ENCODE measurements around the gene SLC5A9.
A peak's percentile ranks its signal among the peaks of the same experiment; 100 is the strongest.
"Not testable (repeated sequence)": the region's sequence is repeated elsewhere in the genome, so short reads cannot be mapped to it uniquely, and the experiment has no call there.

Gene SLC5A9

GRCh38 chr1:48202030-48202752, 20.3 kb upstream of the SLC5A9 start:
- Mint-ChIP-seq H3K27me3 (peaks cover 12% of the 10 kb centered on the region), H3K9me3 (no peaks in the 10 kb centered on the region)
- no peak for ATAC-seq (replicated peaks; ENCODE audit: extremely low read depth, poor library complexity, severe bottlenecking)

DNA sequence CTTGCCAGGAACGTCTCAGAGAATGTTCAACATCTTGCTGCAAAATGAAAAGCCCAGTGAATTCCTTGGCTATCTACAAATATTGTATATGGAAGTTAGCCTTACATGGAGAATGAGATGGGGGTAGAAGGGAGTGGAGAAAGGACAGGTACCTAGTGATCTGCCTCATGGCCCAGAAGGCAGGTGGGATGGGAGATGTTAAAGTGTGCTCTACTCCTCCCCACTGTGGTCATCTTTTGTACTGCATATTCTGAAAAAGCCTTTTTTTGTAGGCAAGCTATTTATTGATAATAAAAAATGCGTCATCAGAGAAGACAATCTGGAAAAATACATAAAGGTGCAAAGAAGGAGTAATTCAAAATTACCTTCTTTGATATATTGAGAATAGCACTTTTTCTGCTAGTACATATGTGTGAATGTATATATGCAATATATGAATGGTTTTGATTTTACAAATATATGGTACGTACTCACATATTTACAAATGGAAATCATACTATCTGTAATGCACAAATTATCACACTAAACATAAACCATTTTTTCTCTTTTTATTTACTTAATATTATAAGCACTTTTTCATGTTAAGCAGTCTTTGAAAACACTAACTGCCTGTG, 19.1 kb upstream of the SLC5A9 start:
- no peak for ATAC-seq (replicated peaks; ENCODE audit: extremely low read depth, poor library complexity, severe bottlenecking)
- Mint-ChIP-seq H3K27me3 (peaks cover 12% of the 10 kb centered on the region), H3K4me1 (no peaks in the 10 kb centered on the region), H3K27ac (ENCODE audit: low read depth) (no peak overlapping the region), H3K4me3 (no peak overlapping the region), H3K9me3 (no peaks in the 10 kb centered on the region), H3K36me3 (ENCODE audit: insufficient read depth) (no peaks in the 10 kb centered on the region)
- DNase-seq (ENCODE audit: low spot score in 2 of 2), result no peak

More at GRCh38 chr1:48202030-48202752, 20.3 kb upstream of the SLC5A9 start:
- H3K36me3 Mint-ChIP-seq (ENCODE audit: insufficient read depth), result no peaks in the 10 kb centered on the region
- DNase-seq (ENCODE audit: low spot score in 2 of 2), result peak in 1 of 2 donors; percentile 16
- H3K4me1 Mint-ChIP-seq, result no peaks in the 10 kb centered on the region
- H3K27ac Mint-ChIP-seq (ENCODE audit: low read depth), result no peak overlapping the region
- H3K4me3 Mint-ChIP-seq, result no peak overlapping the region

- no peaks in the 10 kb centered on the region for H3K9me3 Mint-ChIP-seq
- ATAC-seq (replicated peaks; ENCODE audit: extremely low read depth, poor library complexity, severe bottlenecking), result no peak
- no peak overlapping the region for H3K4me3 Mint-ChIP-seq
- no peaks in the 10 kb centered on the region for H3K4me1 Mint-ChIP-seq
- DNase-seq (ENCODE audit: low spot score in 2 of 2), result no peak
- H3K27me3 Mint-ChIP-seq, result peaks cover 12% of the 10 kb centered on the region
- H3K36me3 Mint-ChIP-seq (ENCODE audit: insufficient read depth), result no peaks in the 10 kb centered on the region
- no peak overlapping the region for H3K27ac Mint-ChIP-seq (ENCODE audit: low read depth)
Measured at GRCh38 chr1:48205522-48205921, 17.0 kb upstream of the SLC5A9 start.

DNA sequence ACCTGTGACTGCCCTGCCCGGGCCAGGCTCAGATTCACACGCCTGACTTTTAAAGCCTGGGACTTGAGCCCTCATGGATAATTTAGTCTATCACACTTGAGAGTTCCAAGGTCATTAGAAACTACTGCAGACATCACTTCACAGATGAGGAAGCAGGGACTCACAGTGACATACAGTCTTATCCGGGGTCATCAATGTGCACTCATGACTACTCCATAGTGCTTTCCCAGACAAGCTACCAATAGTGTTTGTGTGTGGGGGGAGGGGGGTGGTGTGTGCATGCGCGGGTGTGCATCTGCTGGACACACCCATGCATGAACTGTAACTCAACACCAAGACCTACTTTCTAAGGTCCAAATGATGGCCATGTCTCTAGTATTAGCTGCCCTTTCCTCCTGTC, 16.1 kb upstream of the SLC5A9 start:
- Mint-ChIP-seq H3K36me3 (ENCODE audit: insufficient read depth) (no peaks in the 10 kb centered on the region), H3K4me1 (no peaks in the 10 kb centered on the region), H3K27me3 (peaks cover 8% of the 10 kb centered on the region), H3K27ac (ENCODE audit: low read depth) (no peak overlapping the region), H3K9me3 (no peaks in the 10 kb centered on the region), H3K4me3 (no peak overlapping the region)
- ATAC-seq (replicated peaks; ENCODE audit: extremely low read depth, poor library complexity, severe bottlenecking) (no peak), DNase-seq (ENCODE audit: low spot score in 2 of 2) (no peak)

DNA sequence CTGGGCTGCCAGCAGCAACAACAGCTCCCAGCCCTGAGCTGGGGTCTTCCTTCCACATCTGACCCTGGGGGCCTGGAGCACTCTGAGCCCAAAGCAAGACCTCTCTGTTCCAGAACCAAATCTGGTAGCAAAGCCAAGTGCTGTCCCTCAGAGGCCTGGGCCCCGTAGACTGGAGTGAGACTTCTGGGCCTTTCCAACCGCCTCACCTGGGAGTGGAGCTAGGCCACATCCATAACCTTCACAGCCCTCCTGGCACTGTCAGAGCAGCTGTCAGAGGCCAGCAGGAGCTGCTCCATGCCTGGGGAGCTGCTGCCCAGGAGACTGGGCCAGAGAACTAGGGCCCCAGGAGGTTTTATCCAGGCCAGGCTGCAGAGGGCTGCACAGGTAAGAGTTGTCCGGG, 15.4 kb upstream of the SLC5A9 start:
- Mint-ChIP-seq H3K36me3 (ENCODE audit: insufficient read depth) (no peaks in the 10 kb centered on the region), H3K4me3 (no peak overlapping the region), H3K27ac (ENCODE audit: low read depth) (no peak overlapping the region), H3K9me3 (no peaks in the 10 kb centered on the region), H3K27me3 (peaks cover 11% of the 10 kb centered on the region), H3K4me1 (no peaks in the 10 kb centered on the region)
- ATAC-seq (replicated peaks; ENCODE audit: extremely low read depth, poor library complexity, severe bottlenecking) (no peak), DNase-seq (ENCODE audit: low spot score in 2 of 2) (no peak)

DNA sequence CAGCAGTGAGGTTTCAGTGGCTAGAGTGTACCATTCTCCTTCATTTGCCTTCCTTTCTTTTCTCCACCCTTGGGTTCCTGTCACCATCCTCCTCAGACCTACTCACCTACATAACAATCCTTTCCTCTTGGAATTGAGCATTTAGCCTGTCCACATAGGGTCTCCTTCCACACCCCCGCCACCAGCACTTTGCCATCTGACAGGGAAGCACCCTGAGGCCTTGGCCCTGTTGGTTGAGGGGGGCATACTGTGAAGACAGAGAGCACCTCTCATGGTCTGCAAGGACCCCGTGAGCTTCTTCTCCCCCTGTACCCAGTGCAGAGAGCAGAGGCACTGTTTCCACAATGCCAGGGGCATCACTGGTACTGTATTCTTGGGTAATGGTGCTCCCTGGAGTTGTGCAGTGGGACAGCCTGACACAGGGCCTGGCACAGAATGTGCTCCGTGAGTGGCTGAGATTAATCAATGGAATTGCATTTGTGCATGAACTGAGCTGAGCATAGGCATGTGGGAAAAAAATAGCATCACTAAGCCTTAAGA, 14.9 kb upstream of the SLC5A9 start:
- Mint-ChIP-seq H3K36me3 (ENCODE audit: insufficient read depth) (no peaks in the 10 kb centered on the region), H3K4me3 (no peak overlapping the region), H3K27me3 (peaks cover 16% of the 10 kb centered on the region), H3K4me1 (no peaks in the 10 kb centered on the region), H3K9me3 (no peaks in the 10 kb centered on the region), H3K27ac (ENCODE audit: low read depth) (no peak overlapping the region)
- ATAC-seq (replicated peaks; ENCODE audit: extremely low read depth, poor library complexity, severe bottlenecking) (no peak), DNase-seq (ENCODE audit: low spot score in 2 of 2) (no peak)

GRCh38 chr1:48208251-48208650, 14.3 kb upstream of the SLC5A9 start:
- no peaks in the 10 kb centered on the region for H3K36me3 Mint-ChIP-seq (ENCODE audit: insufficient read depth)
- H3K9me3 Mint-ChIP-seq, result no peaks in the 10 kb centered on the region
- ATAC-seq (replicated peaks; ENCODE audit: extremely low read depth, poor library complexity, severe bottlenecking) (no peak), DNase-seq (ENCODE audit: low spot score in 2 of 2) (no peak)
- H3K4me1 Mint-ChIP-seq, result no peaks in the 10 kb centered on the region
- no peak overlapping the region for H3K4me3 Mint-ChIP-seq
- H3K27me3 Mint-ChIP-seq, result peaks cover 23% of the 10 kb centered on the region
- no peak overlapping the region for H3K27ac Mint-ChIP-seq (ENCODE audit: low read depth)

DNA sequence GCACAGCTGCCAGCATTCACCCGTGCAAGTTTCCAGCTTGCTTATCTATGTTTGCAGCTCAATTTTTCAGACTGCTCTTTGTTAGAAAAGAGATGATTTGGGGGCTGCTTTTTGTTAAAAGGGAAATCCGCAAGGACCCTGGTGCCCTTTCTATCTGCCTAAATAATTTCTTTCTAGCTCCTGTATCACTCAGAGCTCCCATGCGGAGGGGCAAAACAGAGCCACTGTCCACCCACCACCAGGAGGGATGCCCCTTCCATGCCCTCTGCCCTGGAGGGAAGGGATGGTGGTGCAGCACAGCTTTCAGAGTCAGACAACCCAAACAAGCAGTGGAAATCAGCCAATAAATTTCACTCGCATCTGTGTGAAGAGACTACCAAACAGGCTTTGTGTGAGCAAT, 13.9 kb upstream of the SLC5A9 start:
- no peak overlapping the region for H3K4me3 Mint-ChIP-seq
- DNase-seq (ENCODE audit: low spot score in 2 of 2) (no peak), ATAC-seq (replicated peaks; ENCODE audit: extremely low read depth, poor library complexity, severe bottlenecking) (no peak)
- no peaks in the 10 kb centered on the region for H3K4me1 Mint-ChIP-seq
- H3K9me3 Mint-ChIP-seq, result no peaks in the 10 kb centered on the region
- H3K27ac Mint-ChIP-seq (ENCODE audit: low read depth), result no peak overlapping the region
- H3K36me3 Mint-ChIP-seq (ENCODE audit: insufficient read depth), result no peaks in the 10 kb centered on the region
- peaks cover 27% of the 10 kb centered on the region for H3K27me3 Mint-ChIP-seq

GRCh38 chr1:48213462-48213861, 9.1 kb upstream of the SLC5A9 start:
- not testable (repeated sequence) for H3K9me3 Mint-ChIP-seq; H3K27ac Mint-ChIP-seq (ENCODE audit: low read depth); ATAC-seq (replicated peaks; ENCODE audit: extremely low read depth, poor library complexity, severe bottlenecking); H3K36me3 Mint-ChIP-seq (ENCODE audit: insufficient read depth); H3K4me3 Mint-ChIP-seq; H3K4me1 Mint-ChIP-seq; DNase-seq (ENCODE audit: low spot score in 2 of 2)
- peaks cover 34% of the 10 kb centered on the region for H3K27me3 Mint-ChIP-seq

DNA sequence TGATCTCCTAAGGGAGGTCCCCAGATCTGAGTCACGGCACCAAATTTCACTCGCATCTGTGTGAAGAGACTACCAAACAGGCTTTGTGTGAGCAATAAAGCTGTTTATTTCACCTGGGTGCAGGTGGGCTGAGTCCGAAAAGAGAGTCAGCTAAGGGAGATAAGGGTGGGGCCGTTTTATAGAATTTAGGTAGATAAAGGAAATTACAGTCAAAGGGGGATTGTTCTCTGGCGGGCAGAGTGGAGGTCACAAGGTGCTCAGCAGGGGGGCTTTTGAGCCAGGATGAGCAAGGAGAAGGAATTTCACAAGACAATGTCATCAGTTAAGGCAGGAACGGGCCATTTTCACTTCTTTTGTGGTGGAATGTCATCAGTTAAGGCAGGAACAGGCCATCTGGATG, 8.2 kb upstream of the SLC5A9 start:
- ATAC-seq (replicated peaks; ENCODE audit: extremely low read depth, poor library complexity, severe bottlenecking); H3K4me1 Mint-ChIP-seq; H3K4me3 Mint-ChIP-seq; H3K9me3 Mint-ChIP-seq; H3K36me3 Mint-ChIP-seq (ENCODE audit: insufficient read depth); DNase-seq (ENCODE audit: low spot score in 2 of 2); H3K27ac Mint-ChIP-seq (ENCODE audit: low read depth): not testable (repeated sequence)
- H3K27me3 Mint-ChIP-seq, result peaks cover 34% of the 10 kb centered on the region

GRCh38 chr1:48214820-48215219, 7.7 kb upstream of the SLC5A9 start:
- ATAC-seq (replicated peaks; ENCODE audit: extremely low read depth, poor library complexity, severe bottlenecking), result no peak
- Mint-ChIP-seq H3K27me3 (peaks cover 34% of the 10 kb centered on the region), H3K9me3 (no peaks in the 10 kb centered on the region), H3K4me3 (no peak overlapping the region), H3K4me1 (no peaks in the 10 kb centered on the region), H3K27ac (ENCODE audit: low read depth) (no peak overlapping the region), H3K36me3 (ENCODE audit: insufficient read depth) (no peaks in the 10 kb centered on the region)
- no peak for DNase-seq (ENCODE audit: low spot score in 2 of 2)

DNA sequence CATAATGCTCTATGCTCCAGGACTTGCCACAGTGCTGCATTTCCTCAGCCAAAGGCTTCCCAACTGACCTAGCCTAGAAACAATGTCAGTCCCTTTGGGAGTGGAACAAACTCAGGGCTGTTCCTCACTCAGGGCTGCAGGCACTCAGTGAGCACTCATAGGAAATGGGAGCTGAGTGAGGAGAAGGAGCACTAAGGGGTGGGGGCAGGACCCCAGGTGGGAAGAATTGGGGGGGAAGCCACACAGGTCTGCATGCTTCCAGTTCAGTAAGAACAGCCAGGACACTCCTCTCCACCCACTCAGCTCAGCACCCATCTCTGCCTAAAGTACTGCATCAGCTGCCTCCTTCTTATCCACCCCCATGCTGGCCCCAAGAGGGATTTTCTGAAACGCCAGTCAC, 7.3 kb upstream of the SLC5A9 start:
- Mint-ChIP-seq H3K27ac (ENCODE audit: low read depth) (no peak overlapping the region), H3K4me1 (no peaks in the 10 kb centered on the region), H3K27me3 (peaks cover 34% of the 10 kb centered on the region), H3K9me3 (no peaks in the 10 kb centered on the region), H3K36me3 (ENCODE audit: insufficient read depth) (no peaks in the 10 kb centered on the region), H3K4me3 (no peak overlapping the region)
- DNase-seq (ENCODE audit: low spot score in 2 of 2) (no peak), ATAC-seq (replicated peaks; ENCODE audit: extremely low read depth, poor library complexity, severe bottlenecking) (no peak)

DNA sequence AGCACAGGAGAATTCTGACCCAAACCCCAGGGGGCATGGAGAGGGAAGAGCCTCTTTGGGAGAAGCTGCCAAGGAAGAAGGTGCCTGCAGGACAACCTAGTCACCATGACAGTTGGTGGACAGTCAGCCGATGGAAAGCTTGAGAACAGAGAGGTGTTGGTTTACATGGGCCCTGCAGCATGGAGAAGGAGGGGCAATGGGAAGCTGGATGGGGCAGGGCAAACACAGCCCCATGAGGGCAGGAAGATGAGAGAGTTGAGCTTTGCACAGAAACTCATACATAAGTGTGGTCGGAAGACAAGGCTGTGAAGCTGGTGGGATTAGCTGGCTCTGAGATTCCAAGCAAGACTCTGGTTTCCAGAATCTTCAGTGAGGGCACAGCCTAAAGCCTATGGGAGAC, 6.6 kb upstream of the SLC5A9 start:
- no peaks in the 10 kb centered on the region for H3K9me3 Mint-ChIP-seq
- no peak overlapping the region for H3K4me3 Mint-ChIP-seq
- ATAC-seq (replicated peaks; ENCODE audit: extremely low read depth, poor library complexity, severe bottlenecking) (no peak), DNase-seq (ENCODE audit: low spot score in 2 of 2) (no peak)
- H3K4me1 Mint-ChIP-seq, result no peaks in the 10 kb centered on the region
- H3K27ac Mint-ChIP-seq (ENCODE audit: low read depth), result no peak overlapping the region
- H3K27me3 Mint-ChIP-seq, result peaks cover 34% of the 10 kb centered on the region
- H3K36me3 Mint-ChIP-seq (ENCODE audit: insufficient read depth), result no peaks in the 10 kb centered on the region
